Transverse colon (tissue), 4 donors: ENCODE data around the gene AMD1. TPM values are rescaled to one million over a fixed set of nuclear protein-coding genes. Genes with fewer than 3 reads are reported as not detected.
"Not testable (repeated sequence)": the region's sequence is repeated elsewhere in the genome, so short reads cannot be mapped to it uniquely, and the experiment has no call there.

Experiments
- DNase-seq: peaks from one replicate; pipeline ENCODE4 v3.0.0-alpha.2; 2019
- H3K27ac ChIP-seq, 4 donors: fragments of 200-600 bp; sonication (generic); 2 replicates each; pipeline ENCODE4 v1.5.1; 2016 to 2018; ENCODE audit warnings: inconsistent platforms in 4 of 4
- H3K27me3 ChIP-seq: fragments of 200-600 bp; sonication (generic); 2 replicates; pipeline ENCODE4 v1.5.1; 2017; ENCODE audit warnings: inconsistent platforms
- H3K36me3 ChIP-seq, 4 donors: fragments of 200-600 bp; sonication (generic); 2 replicates each; pipeline ENCODE4 v1.5.1; 2017 to 2019; ENCODE audit warnings: inconsistent platforms in 4 of 4
- H3K4me1 ChIP-seq, 4 donors: fragments of 200-600 bp; sonication (generic); 2 replicates each; pipeline ENCODE4 v1.5.1; 2017 to 2020; ENCODE audit warnings: inconsistent platforms in 4 of 4
- H3K4me3 ChIP-seq, 4 donors: fragments of 200-600 bp; sonication (generic); 1 replicate in 1 of 4; 2 replicates in 3 of 4; pipeline versions ENCODE4 v1.5.1 to v1.6.1; 2017 to 2019; ENCODE audit warnings: inconsistent platforms in 4 of 4
- H3K9me3 ChIP-seq, 2 donors: fragments of 200-600 bp; sonication (generic); 2 replicates each; pipeline ENCODE4 v1.5.1; 2017 to 2019; ENCODE audit warnings: inconsistent platforms in 2 of 2
- EP300 ChIP-seq: sonication (generic); formaldehyde crosslinking; IDR thresholded peaks from one replicate; pipeline ENCODE4 v1.6.1; 2017; ENCODE audit warnings: antibody characterized with exemption, low read depth
- POLR2A ChIP-seq: fragments of 450-650 bp; IDR thresholded peaks from one replicate; pipeline ENCODE4 v1.6.1; 2016; ENCODE audit warnings: antibody characterized with exemption, mild to moderate bottlenecking, moderate library complexity
- POLR2AphosphoS5 ChIP-seq, 3 donors: sonication (generic); formaldehyde crosslinking; IDR thresholded peaks; one replicate each; pipeline ENCODE4 v1.6.1; 2016; ENCODE audit warnings: antibody characterized with exemption in 3 of 3
- WGBS, 2 donors: methylation state at CpG; one replicate each; pipeline ENCODE4 v1.1.5; 2018; ENCODE audit warnings: low coverage in 1 of 2; 5-methylcytosine and 5-hydroxymethylcytosine counted together
- in situ Hi-C, 4 donors: fragments of 200-750 bp; cut with MboI; loops; one replicate each; pipeline versions ENCODE4 v1.15.0 to v1.15.1; 2017; ENCODE audit warnings: low sequenced_read_pairs in 3 of 4, low pct_ligation_motif_present in 1 of 4, low pct_unique_long_range_greater_than_20kb in 1 of 4
- intact Hi-C: fragments of 100-400 bp; cut with DNase I; formaldehyde crosslinking; loops from one replicate; pipeline ENCODE4 v1.15.1; 2023; ENCODE audit warnings: low total_unique reads
- total RNA-seq, 4 donors: library from RNA; depleted of rRNA; stranded (reverse); fragments of >200 nt; gene quantifications; one replicate each; pipeline ENCODE4 v1.1.0, GENCODE V29; 2016
- TF ChIP-seq, protein P1 (sequence below), 5 experiments: fragments of 200-600 bp in 3 of 5; fragments of 450-650 bp in 2 of 5; sonication (generic) in 3 of 5; IDR thresholded peaks; 1 replicate in 2 of 5; 2 replicates in 3 of 5; pipeline ENCODE4 v1.5.1; 2016 to 2017; ENCODE audit warnings: antibody characterized with exemption in 5 of 5, inconsistent platforms in 3 of 5, mild to moderate bottlenecking in 2 of 5, moderate library complexity in 1 of 5

The AMD1 gene
- total RNA-seq, 4 donors from 2014 or later, result 50.7 to 86.4 (median 75.1) TPM

DNA sequence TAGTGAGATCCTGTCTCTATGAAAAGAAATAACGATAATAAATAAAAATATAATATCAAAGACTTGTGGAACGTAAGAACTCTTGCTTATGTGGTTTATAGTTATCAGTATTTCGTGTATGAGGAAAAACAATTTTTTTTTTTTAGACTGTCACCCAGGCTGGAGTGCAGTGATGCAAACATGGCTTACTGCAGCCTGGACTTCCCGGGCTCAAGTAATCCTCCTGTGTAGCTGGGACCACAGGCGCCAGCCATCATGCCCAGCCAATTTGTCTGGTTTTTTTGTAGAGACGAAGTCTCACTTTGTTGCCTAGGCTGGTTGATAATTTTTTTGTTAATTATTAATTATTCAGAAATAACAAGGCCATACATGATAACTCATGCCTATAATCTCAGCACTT, 40.8 kb upstream of the AMD1 start:
- no peaks in the 10 kb centered on the region for H3K9me3 ChIP-seq

DNA sequence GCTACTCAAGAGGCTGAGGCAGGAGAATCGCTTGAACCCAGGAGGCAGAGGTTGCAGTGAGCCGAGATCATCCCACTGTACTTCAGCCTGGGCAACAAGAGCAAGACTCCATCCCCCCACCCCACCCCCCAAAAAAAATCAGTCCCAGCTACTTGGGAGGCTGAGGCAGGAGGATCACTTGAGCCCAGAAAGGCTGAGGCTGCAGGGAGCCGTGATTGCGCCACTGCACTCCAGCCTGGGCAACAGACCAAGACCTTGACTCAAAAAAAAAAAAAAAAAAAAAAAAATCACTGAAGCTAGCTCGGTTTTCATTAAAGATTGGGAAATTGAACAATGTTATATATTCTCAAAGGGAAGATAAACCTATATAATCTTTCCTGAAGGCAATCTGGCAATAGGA, 38.8 kb upstream of the AMD1 start:
- H3K36me3 ChIP-seq, intact Hi-C loops, H3K4me3 ChIP-seq, H3K4me1 ChIP-seq, H3K27ac ChIP-seq, H3K27me3 ChIP-seq, in situ Hi-C loops, H3K9me3 ChIP-seq, DNase-seq: not testable (repeated sequence)
- WGBS, 2 donors, result 80% methylated on average over 5 of the region's 5 CpGs; no CpG with 5 or more reads in 1 of the 2 donors

More for the DNA sequence above, 40.8 kb upstream of the AMD1 start:
- H3K4me3 ChIP-seq, result no peak overlapping the region
- 87 to 91% methylated on average over 6 of the region's 6 CpGs for WGBS, 2 donors
- in situ Hi-C loops, result no loop called here
- TF ChIP-seq, protein P1, sequence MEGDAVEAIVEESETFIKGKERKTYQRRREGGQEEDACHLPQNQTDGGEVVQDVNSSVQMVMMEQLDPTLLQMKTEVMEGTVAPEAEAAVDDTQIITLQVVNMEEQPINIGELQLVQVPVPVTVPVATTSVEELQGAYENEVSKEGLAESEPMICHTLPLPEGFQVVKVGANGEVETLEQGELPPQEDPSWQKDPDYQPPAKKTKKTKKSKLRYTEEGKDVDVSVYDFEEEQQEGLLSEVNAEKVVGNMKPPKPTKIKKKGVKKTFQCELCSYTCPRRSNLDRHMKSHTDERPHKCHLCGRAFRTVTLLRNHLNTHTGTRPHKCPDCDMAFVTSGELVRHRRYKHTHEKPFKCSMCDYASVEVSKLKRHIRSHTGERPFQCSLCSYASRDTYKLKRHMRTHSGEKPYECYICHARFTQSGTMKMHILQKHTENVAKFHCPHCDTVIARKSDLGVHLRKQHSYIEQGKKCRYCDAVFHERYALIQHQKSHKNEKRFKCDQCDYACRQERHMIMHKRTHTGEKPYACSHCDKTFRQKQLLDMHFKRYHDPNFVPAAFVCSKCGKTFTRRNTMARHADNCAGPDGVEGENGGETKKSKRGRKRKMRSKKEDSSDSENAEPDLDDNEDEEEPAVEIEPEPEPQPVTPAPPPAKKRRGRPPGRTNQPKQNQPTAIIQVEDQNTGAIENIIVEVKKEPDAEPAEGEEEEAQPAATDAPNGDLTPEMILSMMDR (IDR thresholded peaks at IDR 0.05), result no peak
- no peak for TF ChIP-seq POLR2AphosphoS5 (IDR thresholded peaks at IDR 0.05)
- TF ChIP-seq EP300, result no peak
- no peak for TF ChIP-seq POLR2A
- no peaks in the 10 kb centered on the region for H3K4me1 ChIP-seq
- no peak for DNase-seq
- no peaks in the 10 kb centered on the region for H3K36me3 ChIP-seq
- intact Hi-C loops, result no loop called here
- no peaks in the 10 kb centered on the region for H3K27me3 ChIP-seq
- no peak overlapping the region for H3K27ac ChIP-seq

GRCh38 chr6:110841266-110841665, 33.3 kb upstream of the AMD1 start:
- 88 to 91% methylated on average over 5 to 6 of the region's 6 CpGs for WGBS, 2 donors
- intact Hi-C loops (no loop called here), in situ Hi-C loops (no loop called here)
- Histone ChIP-seq H3K27me3 (no peaks in the 10 kb centered on the region), H3K4me1 (no peaks in the 10 kb centered on the region), H3K9me3 (no peaks in the 10 kb centered on the region), H3K27ac (no peak overlapping the region), H3K4me3 (no peak overlapping the region), H3K36me3 (no peaks in the 10 kb centered on the region)
- no peak for DNase-seq
- TF ChIP-seq POLR2A, result no peak
- no peak for TF ChIP-seq POLR2AphosphoS5 (IDR thresholded peaks at IDR 0.05)
- TF ChIP-seq, protein P1 (IDR thresholded peaks at IDR 0.05), result no peak
- TF ChIP-seq EP300, result no peak

- no peak overlapping the region for H3K27ac ChIP-seq
- in situ Hi-C loops, result no loop called here
- no peak for DNase-seq
- no peaks in the 10 kb centered on the region for H3K36me3 ChIP-seq
- no peaks in the 10 kb centered on the region for H3K9me3 ChIP-seq
- WGBS, 2 donors, result 74% methylated on average over 4 of the region's 4 CpGs
- H3K4me1 ChIP-seq, result no peaks in the 10 kb centered on the region
- no peak for TF ChIP-seq EP300
- TF ChIP-seq POLR2AphosphoS5 (IDR thresholded peaks at IDR 0.05), result no peak
- TF ChIP-seq POLR2A, result no peak
- TF ChIP-seq, protein P1 (IDR thresholded peaks at IDR 0.05), result no peak
- no peaks in the 10 kb centered on the region for H3K27me3 ChIP-seq
- intact Hi-C loops, result no loop called here
- H3K4me3 ChIP-seq, result no peak overlapping the region
Measured at GRCh38 chr6:110849781-110850180, 24.8 kb upstream of the AMD1 start.

DNA sequence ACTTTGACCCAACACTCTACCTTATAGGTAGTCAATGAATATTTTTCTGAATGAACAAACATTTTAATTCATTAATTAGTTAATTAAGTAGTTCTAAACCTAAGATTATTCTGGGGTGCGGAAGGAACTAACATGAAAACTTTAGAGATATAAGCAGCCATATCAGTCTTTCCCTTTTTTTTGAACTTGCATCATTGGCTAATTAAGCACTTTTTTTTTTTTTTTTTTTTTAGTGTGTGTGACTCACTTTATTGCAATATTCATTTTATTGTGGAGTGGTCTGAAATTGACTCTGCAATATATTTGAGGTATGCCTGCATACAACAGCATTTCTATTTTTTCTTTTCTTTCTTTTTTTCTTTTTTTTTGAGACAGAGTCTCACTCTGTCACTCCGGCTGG, 21.8 kb upstream of the AMD1 start:
- in situ Hi-C loops (no loop called here), intact Hi-C loops (no loop called here)
- Histone ChIP-seq H3K9me3 (no peaks in the 10 kb centered on the region), H3K27ac (no peak overlapping the region), H3K27me3 (no peaks in the 10 kb centered on the region), H3K4me1 (no peaks in the 10 kb centered on the region), H3K36me3 (no peaks in the 10 kb centered on the region), H3K4me3 (no peak overlapping the region)
- TF ChIP-seq EP300 (no peak), POLR2A (no peak), POLR2AphosphoS5 (IDR thresholded peaks at IDR 0.05) (no peak)
- TF ChIP-seq, protein P1 (IDR thresholded peaks at IDR 0.05), result no peak
- no peak for DNase-seq
- WGBS, 2 donors, result 98 to 99% methylated on average over 2 of the region's 2 CpGs
